Inflammatory macrophage treated with lipopolysaccharide for 1 hour (primary cell): ENCODE data around the gene ZBTB37.
"Not testable (repeated sequence)": the region's sequence is repeated elsewhere in the genome, so short reads cannot be mapped to it uniquely, and the experiment has no call there.

Source experiments
- DNase-seq, 2 donors: peaks; one replicate each; pipeline ENCODE4 v3.0.0-alpha.2; 2020 to 2022

The ZBTB37 gene

DNA sequence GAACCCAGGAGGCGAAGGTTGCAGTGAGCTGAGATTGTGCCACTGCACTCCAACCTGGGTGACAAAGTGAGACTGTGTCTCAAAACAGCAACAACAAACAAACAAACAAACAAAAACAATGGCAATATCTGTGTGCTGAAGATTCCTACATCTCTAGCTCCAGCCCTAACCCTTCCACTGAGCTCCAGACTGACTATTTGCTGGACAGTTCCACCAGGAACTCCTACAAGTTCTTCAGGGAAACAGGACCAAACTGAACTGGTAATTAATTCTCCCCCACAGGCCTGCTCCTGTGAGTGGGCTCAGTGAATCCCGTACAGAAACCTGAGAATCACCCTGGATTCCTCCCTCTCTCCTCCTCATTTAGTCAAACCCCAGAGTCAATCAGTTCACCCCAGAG lies 47.4 kb downstream of the ZBTB37 start:
- DNase-seq, result no peak

DNA sequence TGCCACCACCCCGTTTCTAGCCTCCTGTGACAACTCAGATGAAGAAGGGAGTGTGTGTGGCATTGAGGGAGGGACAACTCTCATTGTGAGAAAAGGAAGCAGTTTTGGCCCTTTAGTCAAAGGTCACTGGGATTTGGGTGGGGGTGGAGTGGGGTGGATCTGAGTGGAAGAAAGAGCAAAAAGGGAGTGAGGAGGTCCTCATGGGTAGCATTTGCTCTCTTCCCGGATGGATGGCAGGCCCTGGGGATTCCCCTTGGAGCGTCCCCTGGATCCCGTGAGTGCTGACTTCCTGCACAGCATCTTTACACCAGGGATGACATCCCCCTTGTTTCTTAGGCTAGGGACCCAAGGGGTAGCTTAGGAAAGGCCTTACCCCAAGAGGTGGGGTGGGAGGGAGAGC lies 48.5 kb downstream of the ZBTB37 start:
- DNase-seq, result no peak

DNA sequence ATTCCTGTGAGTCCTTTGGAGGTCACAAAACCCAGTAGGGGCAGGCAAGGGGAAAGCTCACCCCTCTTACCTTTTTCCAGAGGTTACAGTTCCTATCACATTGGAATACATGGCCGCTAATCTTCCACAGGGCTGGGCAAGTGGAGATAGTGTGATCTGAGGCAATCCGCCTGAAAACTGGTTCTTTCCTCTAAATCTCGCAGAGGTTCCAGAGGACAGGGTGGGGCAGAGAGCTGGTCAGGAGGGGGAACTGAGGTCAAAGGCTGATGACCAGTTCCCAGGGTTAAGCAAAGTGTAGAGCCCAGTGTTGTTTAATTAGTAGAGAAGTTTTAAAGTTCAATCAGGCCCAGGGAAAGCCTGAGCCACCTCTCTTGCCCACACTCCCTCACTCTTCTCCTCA lies 49.0 kb downstream of the ZBTB37 start, which contains the start of gene SERPINC1:
Gene SERPINC1, minus strand, starts transcription at position 179 of the 400 bp plus-strand sequence. Its CDS starts 68 bp downstream, at position 111.
- no peak for DNase-seq

DNA sequence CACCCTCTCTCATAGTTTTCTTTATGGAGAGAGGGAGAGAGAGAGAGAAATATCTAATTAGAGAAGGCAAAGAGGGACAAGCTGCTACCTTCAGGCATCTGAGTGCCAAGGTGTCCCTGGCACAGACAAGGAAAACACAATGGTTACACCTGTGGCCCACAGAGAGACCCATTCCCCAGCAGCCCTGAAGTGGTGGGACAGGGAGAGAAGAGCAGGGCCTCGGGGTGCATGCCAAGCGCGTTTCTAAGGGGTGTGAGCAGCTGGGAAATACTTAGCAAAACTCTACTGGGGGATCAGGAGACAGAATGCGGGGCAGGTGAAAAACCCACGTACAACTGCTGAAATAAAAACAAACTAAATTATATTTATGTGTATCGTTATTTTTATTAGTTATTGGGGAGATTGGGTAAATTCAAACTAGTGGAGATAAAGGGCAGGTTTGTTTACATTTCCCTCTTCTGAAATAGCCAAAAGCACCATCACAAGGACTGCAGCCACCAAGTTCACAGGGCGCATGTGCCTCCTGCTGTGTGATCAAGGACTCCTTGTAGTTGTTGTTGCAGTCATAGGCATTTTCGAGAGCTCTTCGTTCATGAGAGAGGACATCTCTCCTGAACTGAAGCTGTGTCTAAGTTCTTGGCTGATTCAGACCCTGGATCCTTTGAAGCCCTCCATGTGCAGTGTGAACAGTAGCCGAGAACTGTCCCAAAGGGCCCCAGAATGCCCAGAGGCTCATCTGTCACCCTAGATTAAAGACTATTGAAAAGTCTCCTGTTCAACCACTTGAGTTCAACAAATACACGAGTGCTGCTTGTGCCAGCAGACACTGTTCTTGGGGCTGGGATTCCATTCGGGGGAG lies 49.7 kb downstream of the ZBTB37 start:
- no peak for DNase-seq

DNA sequence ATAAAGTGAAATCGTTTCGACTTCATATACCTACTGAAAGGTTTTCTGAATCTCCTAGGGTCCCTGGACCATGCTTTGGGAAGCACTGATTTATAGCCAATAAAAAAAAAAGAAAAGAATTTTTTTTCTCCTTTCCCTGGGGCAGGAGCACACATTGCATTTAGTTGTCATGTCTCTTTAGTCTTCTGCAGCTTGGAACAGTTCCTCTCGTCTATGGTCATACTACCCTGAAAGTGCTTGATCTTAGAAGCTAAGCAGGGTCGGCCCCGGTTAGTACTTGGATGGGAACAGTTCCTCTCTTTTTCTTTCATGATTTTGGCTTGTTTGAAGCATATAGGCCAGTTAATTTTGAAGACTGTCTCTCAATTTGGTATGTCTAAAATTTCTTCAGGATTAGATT lies 52.7 kb downstream of the ZBTB37 start:
- DNase-seq, result no peak

DNA sequence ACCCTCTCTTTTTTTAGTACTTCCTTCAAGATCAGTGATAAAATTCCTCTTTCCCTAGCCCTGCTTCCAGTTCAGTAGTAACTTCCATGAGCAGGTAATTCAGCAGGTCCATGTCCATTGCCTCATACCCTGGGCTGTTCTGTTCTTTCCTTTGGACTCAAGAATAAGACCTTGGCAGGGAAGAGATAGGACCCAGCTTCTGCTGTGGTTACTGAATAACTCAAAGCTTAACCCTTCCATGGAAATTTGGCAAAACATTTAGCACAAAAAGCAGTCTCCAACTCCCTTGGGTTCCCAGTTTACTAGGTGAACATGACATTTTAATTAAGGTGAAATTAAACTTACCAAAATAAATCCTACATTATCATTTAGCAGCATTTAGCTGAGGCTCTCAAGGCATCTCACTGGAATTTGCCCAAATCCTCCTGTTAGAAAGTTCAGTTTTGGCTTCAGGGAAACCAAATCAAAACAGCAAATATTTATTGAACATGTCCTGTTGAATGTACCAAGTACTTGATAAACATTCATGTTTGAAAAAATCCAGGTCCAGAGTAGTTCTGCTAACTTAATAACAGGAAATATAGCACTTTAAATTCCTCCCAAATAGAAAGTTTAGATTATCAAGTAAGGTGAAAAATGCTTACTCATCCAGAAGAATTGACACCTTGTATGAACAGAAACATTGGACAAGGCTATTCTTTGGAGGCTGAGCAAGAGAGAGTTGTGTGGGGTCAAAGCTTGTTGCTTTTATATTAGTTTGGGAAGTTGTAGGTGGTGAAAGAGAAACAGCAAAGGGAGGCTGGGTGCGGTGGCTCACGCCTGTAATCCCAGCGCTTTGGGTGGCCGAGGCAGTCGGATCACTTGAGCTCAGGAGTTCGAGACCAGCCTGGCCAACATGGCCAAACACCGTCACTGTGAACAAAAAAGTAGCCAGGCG lies 57.4 kb downstream of the ZBTB37 start:
- no peak for DNase-seq

DNA sequence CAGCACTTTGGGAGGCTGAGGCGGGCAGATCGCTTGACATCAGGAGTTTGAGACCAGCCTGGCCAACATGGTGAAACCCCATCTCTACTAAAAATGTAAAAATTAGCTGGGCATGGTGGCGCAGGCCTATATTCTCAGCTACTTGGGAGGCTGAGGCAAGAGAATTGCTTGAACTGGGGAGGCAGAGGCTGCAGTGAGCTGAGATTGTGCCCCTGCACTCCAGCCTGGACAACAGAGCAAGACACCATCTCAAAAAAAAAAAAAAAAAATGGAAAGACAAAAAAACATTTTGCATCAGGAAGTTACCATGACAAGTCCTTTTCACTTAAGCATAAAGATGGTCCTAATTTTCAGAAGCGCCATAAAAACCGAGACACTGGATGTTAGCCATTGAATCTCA lies 62.4 kb downstream of the ZBTB37 start:
- DNase-seq, result not testable (repeated sequence)

DNA sequence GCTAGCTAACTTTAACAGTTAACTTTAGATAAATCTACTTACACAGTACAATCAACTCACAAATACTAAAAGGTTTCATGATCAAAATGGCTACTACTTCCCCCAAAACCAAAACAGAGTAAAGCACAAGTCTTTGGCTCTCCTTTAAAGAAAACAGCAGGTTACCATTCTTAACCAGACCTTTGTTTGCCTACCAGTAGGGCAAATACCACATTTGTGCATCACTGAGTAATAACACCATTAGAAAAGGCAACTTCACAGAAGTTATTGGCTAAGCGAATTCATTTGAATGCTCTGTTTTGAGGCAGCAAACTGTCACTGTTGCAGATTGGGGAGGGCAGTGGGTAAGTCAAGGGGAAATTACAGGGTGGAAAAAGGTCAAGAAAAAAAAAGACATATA lies 66.3 kb downstream of the ZBTB37 start:
- DNase-seq, result no peak

DNA sequence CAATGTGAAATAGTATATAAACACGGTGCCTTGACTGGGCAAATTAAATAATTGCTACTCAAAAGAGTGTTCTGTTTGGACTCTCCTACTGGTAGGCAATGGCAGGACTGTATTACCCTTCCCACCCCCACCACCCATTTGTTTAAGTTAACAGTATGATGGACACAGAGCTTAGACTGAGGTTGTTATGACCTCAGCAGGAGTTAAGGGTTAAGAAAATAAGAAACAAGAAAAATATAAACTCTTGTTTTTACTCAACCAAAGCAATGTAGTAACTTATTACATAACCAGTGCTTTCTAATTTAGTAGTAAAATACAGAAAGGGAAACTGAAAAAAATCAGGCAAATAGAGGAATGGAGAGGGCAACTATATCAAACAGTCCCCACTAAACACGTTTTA lies 68.9 kb downstream of the ZBTB37 start:
- DNase-seq, result no peak

DNA sequence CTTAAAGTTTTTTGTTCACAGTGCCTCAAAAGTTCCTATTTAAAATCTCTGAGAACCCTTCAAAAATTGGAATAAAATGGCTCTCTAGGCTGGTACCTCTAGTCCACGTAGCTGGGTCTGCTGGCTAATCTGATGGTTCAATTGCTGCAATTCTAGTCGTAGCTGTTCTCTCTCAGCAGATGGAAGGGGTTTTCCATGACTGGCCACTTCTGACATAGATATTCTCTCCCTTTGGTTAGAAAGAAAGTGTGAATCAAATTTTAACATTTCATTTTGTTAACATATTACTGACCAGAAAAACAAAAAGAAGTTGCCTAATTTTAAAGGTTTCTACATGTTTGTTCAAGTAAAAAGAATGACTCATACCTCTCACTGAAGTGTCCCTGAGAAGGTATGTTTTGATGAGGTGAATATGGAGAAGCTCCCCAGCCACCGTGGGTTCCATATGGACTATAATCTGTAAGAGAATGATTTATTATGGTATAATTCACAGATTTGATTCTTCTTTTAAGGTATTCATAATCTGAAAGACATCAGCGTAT lies 78.3 kb downstream of the ZBTB37 start:
- no peak for DNase-seq

DNA sequence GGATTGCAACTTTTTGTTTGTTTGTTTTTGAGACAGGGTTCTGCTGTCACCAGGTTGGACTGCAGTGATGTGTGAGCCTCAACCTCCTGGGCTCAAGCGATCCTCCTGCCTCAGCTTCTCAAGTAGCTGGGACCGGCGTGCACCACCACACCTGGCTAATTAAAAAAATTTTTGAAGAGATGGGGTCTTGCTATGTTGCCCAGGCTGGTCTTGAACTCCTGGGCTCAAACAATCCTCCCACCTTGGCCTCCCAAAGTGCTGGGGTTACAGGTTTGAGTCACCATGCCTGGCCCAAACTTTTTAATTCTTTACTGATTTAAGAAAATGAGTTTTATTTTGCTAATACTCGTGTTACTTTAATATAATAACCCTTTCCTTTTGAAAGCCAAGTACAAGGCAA lies 80.4 kb downstream of the ZBTB37 start:
- DNase-seq, result no peak
